Endothelial cell of umbilical vein (primary cell): Measurements from ENCODE around the gene RRP15. TPM values are rescaled to one million over a fixed set of nuclear protein-coding genes. Genes with fewer than 3 reads are reported as not detected.

Source experiments
- BruUV-seq: library from RNA; stranded (reverse); fragments of 400-500 nt; replicated peaks from 2 replicates; lab custom pipeline; 2021; lab: Mats Ljungman, UMichigan
- CTCF ChIA-PET: fragments of 300-600, 350-600 bp; sonication (Branson Sonifier 250); formaldehyde crosslinking; loops from one replicate; lab custom pipeline; 2021; ENCODE audit warnings: antibody characterized with exemption, inconsistent platforms; lab: Charles Lee
- POLR2A ChIA-PET: fragments of 300-600, 350-600 bp; sonication (Branson Sonifier 250); formaldehyde crosslinking; loops from one replicate; lab custom pipeline; 2021; ENCODE audit warnings: antibody characterized with exemption, inconsistent platforms; lab: Charles Lee
- DNase-seq: peaks from one replicate; pipeline ENCODE4 v3.0.0-alpha.2; 2011; ENCODE audit warnings: low read depth, low spot score
- FAIRE-seq: peaks from 2 replicates; lab custom pipeline; 2011; peaks lifted over from hg19 to GRCh38; lab: Jason Lieb, UNC
- H2AFZ ChIP-seq: 2 replicates; pipeline ENCODE4 v1.6.0; 2012; ENCODE audit warnings: low read depth, low read length, control low read depth, inconsistent platforms
- H3K27ac ChIP-seq: 2 replicates; pipeline ENCODE4 v1.5.1; 2011; ENCODE audit warnings: low read depth, mild to moderate bottlenecking, control low read depth, low read length, moderate library complexity; ENCODE audit not compliant: insufficient read depth
- H3K27me3 ChIP-seq, 2 experiments: 2 replicates each; pipeline versions ENCODE4 v1.6.0 to v1.6.1; 2011; ENCODE audit warnings: low read length in 2 of 2, mixed read lengths in 1 of 2; ENCODE audit not compliant: control insufficient read depth in 2 of 2, insufficient read depth in 2 of 2
- H3K36me3 ChIP-seq, 2 experiments: 2 replicates in 1 of 2; 3 replicates in 1 of 2; pipeline ENCODE4 v1.5.1; 2011; ENCODE audit warnings: low read length in 2 of 2, mild to moderate bottlenecking in 1 of 2, moderate library complexity in 1 of 2; ENCODE audit not compliant: control insufficient read depth in 2 of 2, insufficient read depth in 2 of 2; ENCODE audit errors: extremely low read depth in 1 of 2
- H3K4me1 ChIP-seq: 3 replicates; pipeline ENCODE4 v1.5.1; 2011; ENCODE audit warnings: mild to moderate bottlenecking, low read length; ENCODE audit not compliant: control insufficient read depth, insufficient read depth; ENCODE audit errors: extremely low read depth
- H3K4me2 ChIP-seq: 2 replicates; pipeline ENCODE4 v1.6.1; 2011; ENCODE audit warnings: low read length, control low read depth, mixed read lengths; ENCODE audit not compliant: insufficient read depth
- H3K4me3 ChIP-seq, 3 experiments: fragments of 200-600 bp in 1 of 3; sonication (generic), shearing (Covaris generic) in 1 of 3; replicated peaks in 1 of 3; 2 replicates each; pipeline ENCODE4 v1.5.1; 2011 to 2016; ENCODE audit warnings: control low read depth in 3 of 3, low read length in 3 of 3, mild to moderate bottlenecking in 2 of 3, inconsistent platforms in 1 of 3, low read depth in 1 of 3, moderate library complexity in 1 of 3; ENCODE audit not compliant: insufficient read depth in 1 of 3
- H3K79me2 ChIP-seq: 2 replicates; pipeline ENCODE4 v1.6.0; 2012; ENCODE audit warnings: low read length, inconsistent platforms; ENCODE audit not compliant: control insufficient read depth, insufficient read depth
- H3K9ac ChIP-seq: replicated peaks from 2 replicates; pipeline ENCODE3; 2011; ENCODE audit warnings: low read length, control low read depth; ENCODE audit not compliant: insufficient read depth; ENCODE audit errors: extremely low read depth
- H3K9me1 ChIP-seq: replicated peaks from 3 replicates; pipeline ENCODE4 v1.6.0; 2011; ENCODE audit warnings: mild to moderate bottlenecking, low read length; ENCODE audit not compliant: control insufficient read depth, insufficient read depth; ENCODE audit errors: extremely low read depth
- H3K9me3 ChIP-seq: replicated peaks from 2 replicates; pipeline ENCODE4 v1.5.1; 2012; ENCODE audit warnings: low read length, inconsistent platforms; ENCODE audit not compliant: control insufficient read depth, insufficient read depth
- H4K20me1 ChIP-seq: replicated peaks from 2 replicates; pipeline ENCODE3; 2011; ENCODE audit warnings: mild to moderate bottlenecking, low read length; ENCODE audit not compliant: control insufficient read depth, insufficient read depth; ENCODE audit errors: extremely low read depth
- POLR2A ChIP-seq: IDR thresholded peaks from 2 replicates; pipeline ENCODE4 v1.6.1; 2012; ENCODE audit warnings: low read depth, mild to moderate bottlenecking, control low read depth, low read length
- dilution Hi-C: fragments of 300-500 bp; cut with MboI; formaldehyde crosslinking; loops from one replicate; pipeline ENCODE4 v1.15.0; 2019; ENCODE audit warnings: low sequenced_read_pairs; ENCODE audit not compliant: extremely low pct_ligation_motif_present
- intact Hi-C: fragments of 100-400 bp; cut with micrococcal nuclease; formaldehyde crosslinking; loops from one replicate; pipeline ENCODE4 v1.10.0; 2022
- polyA plus RNA-seq, 4 experiments: library from polyadenylated mRNA; depleted of rRNA in 3 of 4; stranded (reverse) in 3 of 4; unstranded in 1 of 4; fragments of >200 nt; gene quantifications; 2 replicates each; pipeline versions ENCODE4 v1.2.1 to v1.2.3, GENCODE V29; 2011 to 2012; ENCODE audit warnings: missing spikeins in 1 of 4
- total RNA-seq: library from RNA; stranded (reverse); gene quantifications from 2 replicates; pipeline ENCODE4 v1.2.3, GENCODE V29; 2021
- TF ChIP-seq, protein P1 (sequence below), 2 donors: IDR thresholded peaks; 1 replicate in 1 of 2; 2 replicates in 1 of 2; pipeline ENCODE4 v1.5.1; 2011; ENCODE audit warnings: low read length in 2 of 2, mild to moderate bottlenecking in 2 of 2, moderate library complexity in 2 of 2, control low read depth in 1 of 2, inconsistent platforms in 1 of 2, low read depth in 1 of 2; ENCODE audit not compliant: insufficient read depth in 1 of 2; ENCODE audit errors: extremely low read depth in 1 of 2

RRP15 gene
- total and polyA plus RNA-seq, 2 donors (not counting 3 experiments of a cell fraction or from before 2014, with no cell fraction given) = 1.0 to 17.3 TPM

DNA sequence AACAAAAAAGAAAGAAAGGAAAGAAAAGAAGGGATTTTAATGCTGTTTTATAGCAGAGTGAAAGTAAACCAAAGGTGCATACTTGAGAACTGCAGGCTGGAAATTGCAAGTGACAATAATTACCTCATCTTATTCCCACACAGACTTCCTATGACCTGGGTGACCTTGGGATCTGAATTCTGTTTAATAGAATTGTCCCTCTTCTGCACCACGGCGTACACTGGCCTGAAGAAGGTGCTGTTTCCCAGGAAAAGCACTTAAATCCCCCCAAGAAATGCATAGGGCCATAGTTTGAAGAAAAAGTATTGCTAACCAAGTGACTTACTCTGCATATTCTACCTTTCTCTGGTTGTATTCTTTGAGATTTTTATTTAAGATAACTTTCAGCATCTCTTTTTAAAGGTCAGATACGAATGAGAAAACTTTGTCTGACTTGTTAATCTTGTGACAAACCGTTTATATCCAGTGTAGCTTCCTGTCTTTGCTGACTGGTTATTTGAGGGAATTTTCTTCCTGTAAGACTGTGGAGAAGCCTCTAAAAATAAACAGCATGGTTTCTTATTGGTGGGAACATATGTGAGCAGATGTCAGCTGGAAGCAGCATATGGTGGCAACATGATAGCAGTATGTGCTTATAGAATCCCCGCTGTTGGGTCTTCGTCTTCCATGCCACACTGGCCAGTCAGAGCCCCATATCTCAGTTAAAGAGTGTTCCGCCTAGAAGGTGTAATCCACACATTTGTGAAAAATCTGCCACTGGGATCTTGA is 76.4 kb downstream of the RRP15 start:
- DNase-seq = peak; percentile 81
- dilution Hi-C loops = no loop called here

More for the DNA sequence above, 76.4 kb downstream of the RRP15 start:
- Histone ChIP-seq H3K9ac (no peak overlapping the region), H3K4me2 (no peak overlapping the region), H3K27me3 (no peaks in the 10 kb centered on the region), H3K4me1 (peaks cover 6% of the 10 kb centered on the region), H3K9me1 (no peaks in the 10 kb centered on the region), H3K36me3 (no peaks in the 10 kb centered on the region), H3K9me3 (no peaks in the 10 kb centered on the region), H3K4me3 (no peak overlapping the region), H4K20me1 (no peaks in the 10 kb centered on the region), H3K27ac (no peak overlapping the region), H2AFZ (no peak overlapping the region), H3K79me2 (no peaks in the 10 kb centered on the region)
- POLR2A ChIA-PET = no interaction called here
- intact Hi-C loops = loop anchor here (1.0 to 5.0 kb wide), 3 partner anchors 160 to 706 kb away; no protein-coding TSS in a partner anchor
- FAIRE-seq = peak; percentile 82
- CTCF ChIA-PET = interaction anchor here (1.1 to 5.3 kb wide), 5 partner anchors 15 to 1206 kb away, joined by 3 to 62 read pairs (median 4); no protein-coding TSS in a partner anchor
- no TSS peak for BruUV-seq
- TF ChIP-seq, protein P1, sequence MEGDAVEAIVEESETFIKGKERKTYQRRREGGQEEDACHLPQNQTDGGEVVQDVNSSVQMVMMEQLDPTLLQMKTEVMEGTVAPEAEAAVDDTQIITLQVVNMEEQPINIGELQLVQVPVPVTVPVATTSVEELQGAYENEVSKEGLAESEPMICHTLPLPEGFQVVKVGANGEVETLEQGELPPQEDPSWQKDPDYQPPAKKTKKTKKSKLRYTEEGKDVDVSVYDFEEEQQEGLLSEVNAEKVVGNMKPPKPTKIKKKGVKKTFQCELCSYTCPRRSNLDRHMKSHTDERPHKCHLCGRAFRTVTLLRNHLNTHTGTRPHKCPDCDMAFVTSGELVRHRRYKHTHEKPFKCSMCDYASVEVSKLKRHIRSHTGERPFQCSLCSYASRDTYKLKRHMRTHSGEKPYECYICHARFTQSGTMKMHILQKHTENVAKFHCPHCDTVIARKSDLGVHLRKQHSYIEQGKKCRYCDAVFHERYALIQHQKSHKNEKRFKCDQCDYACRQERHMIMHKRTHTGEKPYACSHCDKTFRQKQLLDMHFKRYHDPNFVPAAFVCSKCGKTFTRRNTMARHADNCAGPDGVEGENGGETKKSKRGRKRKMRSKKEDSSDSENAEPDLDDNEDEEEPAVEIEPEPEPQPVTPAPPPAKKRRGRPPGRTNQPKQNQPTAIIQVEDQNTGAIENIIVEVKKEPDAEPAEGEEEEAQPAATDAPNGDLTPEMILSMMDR (IDR thresholded peaks at IDR 0.05; ENCODE audit: extremely low read depth in 1 of 2, insufficient read depth in 1 of 2, low read depth in 1 of 2, low read length in 2 of 2) = peak; percentile 55 to 70
- TF ChIP-seq POLR2A = no peak
